Umbilical cord (tissue), 2 donors: ENCODE data around the gene TCIRG1. TPM values are rescaled to one million over a fixed set of nuclear protein-coding genes. Genes with fewer than 3 reads are reported as not detected.

Source experiments
- DNase-seq: peaks from one replicate; pipeline ENCODE4 v3.0.0-alpha.2; 2015; ENCODE audit warnings: low spot score
- total RNA-seq: library from RNA; depleted of rRNA; stranded (reverse); fragments of >200 nt; gene quantifications from one replicate; pipeline ENCODE4 v1.2.3, GENCODE V29; 2014; ENCODE audit warnings: low replicate concordance; ENCODE audit not compliant: insufficient read depth

The TCIRG1 gene
- total RNA-seq, 1 donor from 2014 or later, result 63.8 TPM

GRCh38 chr11:68037411-68038225 is 1.2 kb upstream of the TCIRG1 start:
- DNase-seq, result no peak

GRCh38 chr11:68038226-68038717 is 553 bp upstream of the TCIRG1 start:
- DNase-seq, result no peak

GRCh38 chr11:68039526-68040086 is 781 bp downstream of the TCIRG1 start:
- no peak for DNase-seq

- peak; percentile 92 for DNase-seq
Measured at GRCh38 chr11:68040101-68040956, 1.5 kb downstream of the TCIRG1 start.

- no peak for DNase-seq
Measured at GRCh38 chr11:68040957-68041591, 2.2 kb downstream of the TCIRG1 start.

- DNase-seq, result no peak
Measured at GRCh38 chr11:68041617-68042218, 2.9 kb downstream of the TCIRG1 start.

GRCh38 chr11:68042219-68043028 is 3.6 kb downstream of the TCIRG1 start:
- DNase-seq, result no peak

- DNase-seq, result no peak
Measured at GRCh38 chr11:68043029-68043348, 4.2 kb downstream of the TCIRG1 start.

GRCh38 chr11:68043349-68044144 is 4.7 kb downstream of the TCIRG1 start:
- peak; percentile 97 for DNase-seq

GRCh38 chr11:68044145-68044813 is 5.5 kb downstream of the TCIRG1 start:
- no peak for DNase-seq

GRCh38 chr11:68044898-68045351 is 6.1 kb downstream of the TCIRG1 start:
- no peak for DNase-seq

- DNase-seq, result no peak
Measured at GRCh38 chr11:68047437-68048290, 8.8 kb downstream of the TCIRG1 start.

- DNase-seq, result no peak
Measured at GRCh38 chr11:68048681-68049508, 10.1 kb downstream of the TCIRG1 start.

- no peak for DNase-seq
Measured at GRCh38 chr11:68049509-68050370, 10.9 kb downstream of the TCIRG1 start.

GRCh38 chr11:68050371-68050841 is 11.6 kb downstream of the TCIRG1 start:
- no peak for DNase-seq
